WERI-Rb-1 (cell line): ENCODE results near the gene HOXD4.

Source experiments
- DNase-seq: peaks from one replicate; pipeline ENCODE4 v3.0.0-alpha.2; 2020
- H3K27ac ChIP-seq: fragments of 250-450 bp; sonication (Bioruptor Pico); 2 replicates; pipeline ENCODE4 v1.5.1; 2020; ENCODE audit warnings: mild to moderate bottlenecking, moderate library complexity
- H3K27me3 ChIP-seq: fragments of 250-450 bp; sonication (Bioruptor Pico); 2 replicates; pipeline ENCODE4 v1.5.1; 2021; ENCODE audit warnings: mild to moderate bottlenecking, low read depth, moderate library complexity; ENCODE audit not compliant: insufficient read depth, severe bottlenecking
- H3K36me3 ChIP-seq: fragments of 250-450 bp; sonication (Bioruptor Pico); 2 replicates; pipeline ENCODE4 v1.5.1; 2020; ENCODE audit warnings: mild to moderate bottlenecking, moderate library complexity
- H3K4me3 ChIP-seq: 2 replicates; pipeline ENCODE4 v1.5.1; 2011; ENCODE audit warnings: low read depth, mild to moderate bottlenecking, control low read depth, low read length
- H3K9me3 ChIP-seq: fragments of 250-450 bp; sonication (Bioruptor Pico); 2 replicates; pipeline ENCODE4 v1.5.1; 2021; ENCODE audit warnings: mild to moderate bottlenecking, moderate library complexity; ENCODE audit not compliant: severe bottlenecking
- CTCF ChIP-seq: IDR thresholded peaks from 2 replicates; pipeline ENCODE4 v1.5.1; 2011; ENCODE audit warnings: low read depth, mild to moderate bottlenecking, control low read depth, inconsistent platforms, low read length

The HOXD4 gene

GRCh38 chr2:176159663-176160250 is 8.4 kb downstream of the HOXD4 start:
- Histone ChIP-seq H3K4me3 (no peak overlapping the region), H3K27me3 (peaks cover 98% of the 10 kb centered on the region), H3K27ac (no peak overlapping the region), H3K9me3 (peaks cover 25% of the 10 kb centered on the region), H3K36me3 (no peaks in the 10 kb centered on the region)
- TF ChIP-seq CTCF: no peak
- no peak for DNase-seq

DNA sequence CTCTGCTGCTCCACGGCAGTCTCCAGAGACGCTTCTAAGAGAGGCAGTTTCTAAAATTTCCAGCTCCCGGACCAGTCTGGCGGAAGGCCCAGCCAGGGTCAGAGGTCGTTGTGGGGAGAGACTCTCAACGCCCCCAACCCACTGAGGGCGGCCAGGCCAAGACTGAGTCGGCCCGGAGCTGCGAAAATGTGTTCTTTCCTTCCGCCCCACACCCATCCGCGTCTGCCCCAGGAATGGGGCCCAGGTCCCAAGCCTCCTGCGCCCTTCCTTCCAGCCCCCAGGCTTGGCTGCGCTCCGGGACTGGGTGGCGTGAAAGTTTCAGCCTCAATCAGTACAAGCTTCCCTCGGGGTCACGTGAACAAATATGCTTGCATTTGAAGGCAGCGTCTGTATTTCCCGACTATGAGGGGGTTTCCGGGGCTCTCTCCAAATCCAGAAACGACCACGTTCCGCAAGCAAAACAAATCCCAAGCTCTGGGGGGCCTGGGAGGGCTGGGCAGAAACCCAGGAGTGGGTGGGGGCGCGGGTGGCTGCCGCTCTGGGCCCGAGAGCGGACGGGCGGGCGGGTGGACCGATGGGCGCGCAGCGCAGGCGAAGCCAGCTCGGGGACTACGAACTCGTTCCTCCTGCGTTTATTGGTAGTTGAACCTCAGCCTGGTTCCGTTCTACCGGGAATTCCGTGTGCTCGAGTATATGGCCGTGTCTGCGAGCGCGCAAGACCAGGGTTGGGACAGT is 9.1 kb downstream of the HOXD4 start:
- H3K9me3 ChIP-seq: peaks cover 31% of the 10 kb centered on the region
- peaks cover 98% of the 10 kb centered on the region for H3K27me3 ChIP-seq
- DNase-seq: no peak
- H3K36me3 ChIP-seq: no peaks in the 10 kb centered on the region
- H3K4me3 ChIP-seq: no peak overlapping the region
- H3K27ac ChIP-seq: no peak overlapping the region
- TF ChIP-seq CTCF: no peak

- Histone ChIP-seq H3K9me3 (peaks cover 34% of the 10 kb centered on the region), H3K36me3 (no peaks in the 10 kb centered on the region), H3K27ac (no peak overlapping the region), H3K27me3 (peaks cover 96% of the 10 kb centered on the region), H3K4me3 (no peak overlapping the region)
- no peak for TF ChIP-seq CTCF
- DNase-seq: no peak
Observed at GRCh38 chr2:176160986-176161824, 9.9 kb downstream of the HOXD4 start.

GRCh38 chr2:176161825-176162626 is 10.7 kb downstream of the HOXD4 start:
- no peak for DNase-seq
- Histone ChIP-seq H3K9me3 (peaks cover 34% of the 10 kb centered on the region), H3K36me3 (no peaks in the 10 kb centered on the region), H3K27me3 (peaks cover 96% of the 10 kb centered on the region), H3K27ac (no peak overlapping the region), H3K4me3 (no peak overlapping the region)
- no peak for TF ChIP-seq CTCF

- no peak for TF ChIP-seq CTCF
- peaks cover 93% of the 10 kb centered on the region for H3K27me3 ChIP-seq
- no peak overlapping the region for H3K4me3 ChIP-seq
- peaks cover 34% of the 10 kb centered on the region for H3K9me3 ChIP-seq
- DNase-seq: no peak
- no peak overlapping the region for H3K27ac ChIP-seq
- no peaks in the 10 kb centered on the region for H3K36me3 ChIP-seq
Observed at GRCh38 chr2:176162911-176163671, 11.7 kb downstream of the HOXD4 start.
